GM21737 (cell line): ENCODE data around the gene PRICKLE1.

ENCODE experiments used
- ATAC-seq: cut with Tn5 transposase; IDR thresholded peaks from one replicate; pipeline ENCODE4 v1.9.1; 2021; ENCODE audit warnings: mild to moderate bottlenecking, moderate library complexity; ENCODE audit not compliant: unreplicated experiment

PRICKLE1 gene

GRCh38 chr12:42498549-42499247, 90.8 kb downstream of the PRICKLE1 start:
- ATAC-seq, result no peak

- no peak for ATAC-seq
Measured at GRCh38 chr12:42496886-42497285, 92.7 kb downstream of the PRICKLE1 start.

- ATAC-seq, result no peak
Measured at GRCh38 chr12:42495244-42495643, 94.3 kb downstream of the PRICKLE1 start.

GRCh38 chr12:42492267-42492666, 97.3 kb downstream of the PRICKLE1 start:
- no peak for ATAC-seq

- no peak for ATAC-seq
Measured at GRCh38 chr12:42490261-42490842, 99.2 kb downstream of the PRICKLE1 start.

GRCh38 chr12:42486407-42486806, 103.1 kb downstream of the PRICKLE1 start:
- no peak for ATAC-seq

GRCh38 chr12:42485823-42486222, 103.7 kb downstream of the PRICKLE1 start:
- no peak for ATAC-seq

- ATAC-seq, result no peak
Measured at GRCh38 chr12:42484996-42485395, 104.5 kb downstream of the PRICKLE1 start.

- ATAC-seq, result peak; percentile 25
Measured at GRCh38 chr12:42483521-42483790, 106.1 kb downstream of the PRICKLE1 start.

- ATAC-seq, result peak; percentile 73
Measured at GRCh38 chr12:42482748-42483520, 106.6 kb downstream of the PRICKLE1 start.

GRCh38 chr12:42482041-42482747, 107.4 kb downstream of the PRICKLE1 start:
- no peak for ATAC-seq

- no peak for ATAC-seq
Measured at GRCh38 chr12:42481368-42481767, 108.2 kb downstream of the PRICKLE1 start.

GRCh38 chr12:42477941-42478340, 111.6 kb downstream of the PRICKLE1 start:
- no peak for ATAC-seq

GRCh38 chr12:42475106-42475505, 114.4 kb downstream of the PRICKLE1 start:
- ATAC-seq, result peak; percentile 41

GRCh38 chr12:42474391-42474790, 115.2 kb downstream of the PRICKLE1 start:
- no peak for ATAC-seq

- ATAC-seq, result no peak
Measured at GRCh38 chr12:42473561-42473960, 116.0 kb downstream of the PRICKLE1 start.

- ATAC-seq, result no peak
Measured at GRCh38 chr12:42473130-42473529, 116.4 kb downstream of the PRICKLE1 start.

GRCh38 chr12:42472376-42472775, 117.2 kb downstream of the PRICKLE1 start:
- ATAC-seq, result no peak

- ATAC-seq, result peak; percentile 96
Measured at GRCh38 chr12:42469355-42470175, 120.0 kb downstream of the PRICKLE1 start.

GRCh38 chr12:42468921-42469320, 120.6 kb downstream of the PRICKLE1 start:
- ATAC-seq, result no peak

GRCh38 chr12:42468341-42468821, 121.2 kb downstream of the PRICKLE1 start:
- no peak for ATAC-seq
